Neural progenitor cell (in vitro differentiated cells): ENCODE data around the gene UBR3. TPM values are rescaled to one million over a fixed set of nuclear protein-coding genes. Genes with fewer than 3 reads are reported as not detected.

Experiments used
- DNase-seq: peaks from one replicate; pipeline ENCODE4 v3.0.0-alpha.2; 2016; ENCODE audit warnings: low spot score
- H2AFZ ChIP-seq: fragments of 200-600 bp; sonication (generic); replicated peaks from 2 replicates; pipeline ENCODE4 v1.6.1; 2016; ENCODE audit warnings: antibody characterized with exemption
- H3F3A ChIP-seq: fragments of 200-600 bp; sonication (generic); 2 replicates; pipeline ENCODE4 v1.6.1; 2016; ENCODE audit warnings: antibody characterized with exemption, low read depth
- H3K27ac ChIP-seq: fragments of 200-600 bp; sonication (generic); 2 replicates; pipeline ENCODE4 v1.5.1; 2016; ENCODE audit warnings: mild to moderate bottlenecking
- H3K27me3 ChIP-seq: fragments of 200-600 bp; sonication (generic); 2 replicates; pipeline ENCODE4 v1.6.1; 2016; ENCODE audit warnings: mild to moderate bottlenecking, moderate library complexity
- H3K36me3 ChIP-seq: fragments of 200-600 bp; sonication (generic); 2 replicates; pipeline ENCODE4 v1.5.1; 2016
- H3K4me1 ChIP-seq: fragments of 200-600 bp; sonication (generic); 2 replicates; pipeline ENCODE4 v1.6.1; 2016; ENCODE audit warnings: mixed run types
- H3K4me2 ChIP-seq: fragments of 200-600 bp; sonication (generic); 2 replicates; pipeline ENCODE4 v1.6.1; 2016
- H3K4me3 ChIP-seq: fragments of 200-600 bp; sonication (generic); 2 replicates; pipeline ENCODE4 v1.5.1; 2016
- H3K79me2 ChIP-seq: fragments of 200-600 bp; sonication (generic); 2 replicates; pipeline ENCODE4 v1.6.1; 2016; ENCODE audit warnings: low read depth
- H3K9ac ChIP-seq: fragments of 200-600 bp; sonication (generic); 2 replicates; pipeline ENCODE4 v1.6.1; 2016
- H3K9me3 ChIP-seq: fragments of 200-600 bp; sonication (generic); 2 replicates; pipeline ENCODE4 v1.5.1; 2016; ENCODE audit warnings: low read depth
- H4K20me1 ChIP-seq: fragments of 200-600 bp; sonication (generic); 2 replicates; pipeline ENCODE4 v1.6.1; 2016; ENCODE audit warnings: low read depth
- H3K27ac Mint-ChIP-seq: 3 replicates; pipeline ENCODE4 v1.8.0; 2021; ENCODE audit warnings: mixed read lengths
- H3K27me3 Mint-ChIP-seq: 2 replicates; pipeline ENCODE4 v1.8.0; 2022; ENCODE audit warnings: low read depth, mild to moderate bottlenecking, inconsistent platforms, moderate library complexity, mixed read lengths; ENCODE audit not compliant: insufficient read depth
- H3K36me3 Mint-ChIP-seq: 3 replicates; pipeline ENCODE4 v1.8.0; 2021; ENCODE audit warnings: mixed read lengths
- H3K4me1 Mint-ChIP-seq: 3 replicates; pipeline ENCODE4 v1.8.0; 2021; ENCODE audit warnings: mixed read lengths
- H3K4me3 Mint-ChIP-seq: 3 replicates; pipeline ENCODE4 v1.8.0; 2021; ENCODE audit warnings: mild to moderate bottlenecking, moderate library complexity, mixed read lengths
- H3K9me3 Mint-ChIP-seq: 3 replicates; pipeline ENCODE4 v1.8.0; 2020; ENCODE audit warnings: mixed read lengths
- EZH2 ChIP-seq: fragments of 200-600 bp; sonication (generic); IDR thresholded peaks from 2 replicates; pipeline ENCODE4 v1.6.1; 2017; ENCODE audit warnings: antibody characterized with exemption, mild to moderate bottlenecking, moderate library complexity
- EZH2phosphoT487 ChIP-seq: fragments of 200-600 bp; sonication (generic); IDR thresholded peaks from 2 replicates; pipeline ENCODE4 v1.6.1; 2017; ENCODE audit warnings: antibody characterized with exemption
- total RNA-seq: library from RNA; depleted of rRNA; stranded (reverse); fragments of >200 nt; gene quantifications from 2 replicates; pipeline ENCODE4 v1.2.3, GENCODE V29; 2015; ENCODE audit warnings: low replicate concordance
- TF ChIP-seq, protein P1 (sequence below): fragments of 200-600 bp; sonication (generic); IDR thresholded peaks from 2 replicates; pipeline ENCODE4 v1.5.1; 2017; ENCODE audit warnings: antibody characterized with exemption, mild to moderate bottlenecking

Gene UBR3
- total RNA-seq, 1 donor from 2014 or later: 31.7 TPM

DNA sequence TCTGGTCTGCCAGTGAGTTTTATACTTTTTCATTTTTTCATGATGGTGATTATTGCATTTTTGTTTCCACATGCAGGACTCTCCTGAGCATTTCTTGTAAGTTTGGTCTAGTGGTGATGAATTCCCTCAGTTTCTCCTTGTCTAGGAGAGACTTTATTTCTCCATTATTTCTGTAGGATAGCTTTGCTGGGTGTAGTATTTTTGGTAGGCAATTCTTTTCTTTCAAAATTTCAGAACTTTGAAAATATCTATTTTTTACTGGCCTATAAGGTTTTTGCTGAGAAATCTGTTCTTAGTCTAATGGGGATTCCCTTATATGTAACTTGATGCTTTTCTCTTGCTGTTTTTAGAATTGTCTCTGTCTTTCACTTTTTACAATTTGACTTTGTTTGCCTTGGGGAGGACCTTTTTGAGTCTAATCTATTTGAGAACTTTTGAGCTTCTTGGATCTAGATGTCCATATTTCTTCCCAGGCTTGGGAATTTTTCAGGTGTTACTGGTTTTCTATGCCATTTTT lies 149.1 kb downstream of the UBR3 start:
- H2AFZ ChIP-seq: no peak overlapping the region
- no peaks in the 10 kb centered on the region for H3K9me3 ChIP-seq
- Mint-ChIP-seq H3K4me3 (no peak overlapping the region), H3K27me3 (peaks cover 2% of the 10 kb centered on the region), H3K27ac (no peak overlapping the region), H3K36me3 (peaks cover 41% of the 10 kb centered on the region), H3K4me1 (no peaks in the 10 kb centered on the region), H3K9me3 (peaks cover 22% of the 10 kb centered on the region)
- no peak for TF ChIP-seq EZH2phosphoT487
- TF ChIP-seq, protein P1, sequence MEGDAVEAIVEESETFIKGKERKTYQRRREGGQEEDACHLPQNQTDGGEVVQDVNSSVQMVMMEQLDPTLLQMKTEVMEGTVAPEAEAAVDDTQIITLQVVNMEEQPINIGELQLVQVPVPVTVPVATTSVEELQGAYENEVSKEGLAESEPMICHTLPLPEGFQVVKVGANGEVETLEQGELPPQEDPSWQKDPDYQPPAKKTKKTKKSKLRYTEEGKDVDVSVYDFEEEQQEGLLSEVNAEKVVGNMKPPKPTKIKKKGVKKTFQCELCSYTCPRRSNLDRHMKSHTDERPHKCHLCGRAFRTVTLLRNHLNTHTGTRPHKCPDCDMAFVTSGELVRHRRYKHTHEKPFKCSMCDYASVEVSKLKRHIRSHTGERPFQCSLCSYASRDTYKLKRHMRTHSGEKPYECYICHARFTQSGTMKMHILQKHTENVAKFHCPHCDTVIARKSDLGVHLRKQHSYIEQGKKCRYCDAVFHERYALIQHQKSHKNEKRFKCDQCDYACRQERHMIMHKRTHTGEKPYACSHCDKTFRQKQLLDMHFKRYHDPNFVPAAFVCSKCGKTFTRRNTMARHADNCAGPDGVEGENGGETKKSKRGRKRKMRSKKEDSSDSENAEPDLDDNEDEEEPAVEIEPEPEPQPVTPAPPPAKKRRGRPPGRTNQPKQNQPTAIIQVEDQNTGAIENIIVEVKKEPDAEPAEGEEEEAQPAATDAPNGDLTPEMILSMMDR: no peak
- TF ChIP-seq EZH2: no peak
- no peaks in the 10 kb centered on the region for H3K4me1 ChIP-seq
- H3K4me2 ChIP-seq: no peak overlapping the region
- no peak overlapping the region for H3K9ac ChIP-seq
- H3F3A ChIP-seq: no peaks in the 10 kb centered on the region
- no peaks in the 10 kb centered on the region for H3K27me3 ChIP-seq
- no peak overlapping the region for H3K27ac ChIP-seq
- no peak overlapping the region for H3K4me3 ChIP-seq
- peaks cover 12% of the 10 kb centered on the region for H3K36me3 ChIP-seq
- no peaks in the 10 kb centered on the region for H4K20me1 ChIP-seq
- DNase-seq: no peak
- H3K79me2 ChIP-seq: no peaks in the 10 kb centered on the region

DNA sequence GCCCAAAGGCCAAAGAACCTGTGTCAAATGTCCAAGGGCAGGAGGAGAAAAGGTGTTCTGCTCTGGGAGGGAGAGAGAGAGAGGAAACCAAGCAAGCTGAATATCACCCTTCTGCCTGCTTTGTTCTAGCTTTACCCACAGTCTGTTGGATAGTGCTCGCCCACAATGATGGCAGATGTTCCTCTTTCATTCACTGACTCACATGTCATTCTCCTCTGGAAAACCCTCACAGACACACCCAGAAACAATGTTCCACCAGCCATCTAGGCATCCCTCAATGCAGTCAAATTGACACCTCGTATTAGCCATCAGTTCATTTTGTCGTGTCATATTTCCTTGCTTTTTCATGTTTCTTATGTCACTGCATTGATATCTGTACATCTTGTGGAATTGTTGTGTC lies 150.3 kb downstream of the UBR3 start:
- Histone ChIP-seq H3K4me1 (no peaks in the 10 kb centered on the region), H3K36me3 (peaks cover 12% of the 10 kb centered on the region), H3K79me2 (no peaks in the 10 kb centered on the region), H2AFZ (no peak overlapping the region), H4K20me1 (no peaks in the 10 kb centered on the region), H3F3A (no peaks in the 10 kb centered on the region), H3K4me2 (no peak overlapping the region), H3K9me3 (no peaks in the 10 kb centered on the region), H3K4me3 (no peak overlapping the region), H3K27me3 (no peaks in the 10 kb centered on the region), H3K27ac (no peak overlapping the region), H3K9ac (no peak overlapping the region)
- no peak for DNase-seq
- H3K27me3 Mint-ChIP-seq: peaks cover 2% of the 10 kb centered on the region
- no peaks in the 10 kb centered on the region for H3K4me1 Mint-ChIP-seq
- peaks cover 20% of the 10 kb centered on the region for H3K9me3 Mint-ChIP-seq
- peaks cover 36% of the 10 kb centered on the region for H3K36me3 Mint-ChIP-seq
- TF ChIP-seq EZH2 (no peak), EZH2phosphoT487 (no peak)
- TF ChIP-seq, protein P1: no peak
- no peak overlapping the region for H3K4me3 Mint-ChIP-seq
- H3K27ac Mint-ChIP-seq: no peak overlapping the region

- no peak overlapping the region for H3K27ac Mint-ChIP-seq
- no peak overlapping the region for H2AFZ ChIP-seq
- H3K27me3 Mint-ChIP-seq: peaks cover 4% of the 10 kb centered on the region
- no peak for TF ChIP-seq EZH2phosphoT487
- TF ChIP-seq, protein P1: no peak
- TF ChIP-seq EZH2: no peak
- H3K36me3 ChIP-seq: peaks cover 12% of the 10 kb centered on the region
- H3K9ac ChIP-seq: no peak overlapping the region
- H3K27ac ChIP-seq: no peak overlapping the region
- H3K4me2 ChIP-seq: no peak overlapping the region
- peaks cover 20% of the 10 kb centered on the region for H3K9me3 Mint-ChIP-seq
- H3K36me3 Mint-ChIP-seq: peaks cover 38% of the 10 kb centered on the region
- no peak overlapping the region for H3K4me3 ChIP-seq
- no peaks in the 10 kb centered on the region for H3K9me3 ChIP-seq
- H3K27me3 ChIP-seq: no peaks in the 10 kb centered on the region
- H3K4me3 Mint-ChIP-seq: no peak overlapping the region
- no peaks in the 10 kb centered on the region for H3K79me2 ChIP-seq
- H4K20me1 ChIP-seq: no peaks in the 10 kb centered on the region
- no peaks in the 10 kb centered on the region for H3F3A ChIP-seq
- DNase-seq: no peak
- H3K4me1 ChIP-seq: no peaks in the 10 kb centered on the region
- no peaks in the 10 kb centered on the region for H3K4me1 Mint-ChIP-seq
These were observed 151.3 kb downstream of the UBR3 start for GRCh38 chr2:169978402-169979017.
